NCI-H524 treated with DMSO at 0.1 percent for 48 hours (cell line): ENCODE results near the gene LCK.
"Not testable (repeated sequence)": the region's sequence is repeated elsewhere in the genome, so short reads cannot be mapped to it uniquely, and the experiment has no call there.

Experiments
- DNase-seq: peaks from one replicate; lab custom pipeline; 2025; lab: John Stamatoyannopoulos, UW

Gene LCK

GRCh38 chr1:32240140-32240951, 10.7 kb upstream of the LCK start:
- DNase-seq = no peak

- DNase-seq = peak; percentile 57
Observed at GRCh38 chr1:32241001-32241763, 9.9 kb upstream of the LCK start.

GRCh38 chr1:32242341-32242851, 8.7 kb upstream of the LCK start:
- no peak for DNase-seq

- DNase-seq = no peak
Observed at GRCh38 chr1:32246888-32247273, 4.2 kb upstream of the LCK start, which contains the start of gene FAM167B. Gene FAM167B (plus strand): TSS chr1:32247222. CDS start chr1:32247422, 200 bp downstream.

- DNase-seq = no peak
Observed at GRCh38 chr1:32247452-32247851, 3.6 kb upstream of the LCK start.

GRCh38 chr1:32247983-32248889, 2.8 kb upstream of the LCK start:
- DNase-seq = peak; percentile 8

- no peak for DNase-seq
Observed at GRCh38 chr1:32249831-32250525, 1.1 kb upstream of the LCK start.

GRCh38 chr1:32255072-32256071, 4.3 kb downstream of the LCK start:
- no peak for DNase-seq

GRCh38 chr1:32256473-32257226, 5.6 kb downstream of the LCK start:
- DNase-seq = no peak

- DNase-seq = no peak
Observed at GRCh38 chr1:32257227-32257508, 6.1 kb downstream of the LCK start.

GRCh38 chr1:32263236-32263593, 12.2 kb downstream of the LCK start:
- not testable (repeated sequence) for DNase-seq

- DNase-seq = no peak
Observed at GRCh38 chr1:32263744-32264143, 12.7 kb downstream of the LCK start.

GRCh38 chr1:32265846-32266245, 14.8 kb downstream of the LCK start:
- DNase-seq = no peak

- no peak for DNase-seq
Observed at GRCh38 chr1:32266921-32267591, 16.0 kb downstream of the LCK start.

GRCh38 chr1:32269744-32270143, 18.7 kb downstream of the LCK start:
- no peak for DNase-seq

GRCh38 chr1:32272557-32273390, 21.7 kb downstream of the LCK start:
- DNase-seq = no peak

- DNase-seq = no peak
Observed at GRCh38 chr1:32273391-32274208, 22.5 kb downstream of the LCK start.
